HepG2 (cell line): ENCODE results near the gene SIN3A.
"Not testable (repeated sequence)": the region's sequence is repeated elsewhere in the genome, so short reads cannot be mapped to it uniquely, and the experiment has no call there.

ENCODE experiments used
- ATF2 ChIP-seq: sonication (generic); formaldehyde crosslinking; IDR thresholded peaks from 2 replicates; pipeline ENCODE4 v1.4.0; 2020; ENCODE audit warnings: missing genetic modification reagents
- CHD2 ChIP-seq: IDR thresholded peaks from 2 replicates; pipeline ENCODE4 v1.6.1; 2011; ENCODE audit warnings: low read depth, low read length, improper control_type of control experiment
- CTCF ChIP-seq: sonication (generic); formaldehyde crosslinking; IDR thresholded peaks from 2 replicates; pipeline ENCODE4 v1.5.0; 2020; ENCODE audit warnings: mild to moderate bottlenecking, missing genetic modification reagents, moderate library complexity
- IRF1 ChIP-seq: sonication (generic); formaldehyde crosslinking; IDR thresholded peaks from 2 replicates; pipeline ENCODE4 v1.4.0; 2020; ENCODE audit warnings: low read depth, mild to moderate bottlenecking, missing genetic modification reagents
- LCORL ChIP-seq, 2 experiments: fragments of 450-650 bp in 1 of 2; sonication (generic) in 1 of 2; formaldehyde crosslinking in 1 of 2; IDR thresholded peaks; 2 replicates each; pipeline versions ENCODE4 v1.5.0 to v1.6.1; 2017 to 2020; ENCODE audit warnings: antibody characterized with exemption in 1 of 2, missing genetic modification reagents in 1 of 2
- MAFF ChIP-seq: IDR thresholded peaks from 2 replicates; pipeline ENCODE4 v1.6.1; 2011; ENCODE audit warnings: low read depth, low read length, improper control_type of control experiment
- MYC ChIP-seq: sonication (generic); formaldehyde crosslinking; IDR thresholded peaks from 2 replicates; pipeline ENCODE4 v1.9.0; 2021; ENCODE audit warnings: missing genetic modification reagents, borderline replicate concordance
- POLR2AphosphoS5 ChIP-seq: IDR thresholded peaks from 2 replicates; pipeline ENCODE4 v1.6.1; 2012; ENCODE audit warnings: low read depth, low read length
- ZNF3 ChIP-seq: IDR thresholded peaks from 2 replicates; pipeline ENCODE4 v1.7.0; 2017; ENCODE audit warnings: inconsistent platforms
- ZNF33B ChIP-seq: sonication (generic); formaldehyde crosslinking; IDR thresholded peaks from 2 replicates; pipeline ENCODE4 v1.5.1; 2020; ENCODE audit warnings: mild to moderate bottlenecking, missing genetic modification reagents
- ZNF766 ChIP-seq: sonication (generic); formaldehyde crosslinking; IDR thresholded peaks from 2 replicates; pipeline ENCODE4 v1.5.0; 2020; ENCODE audit warnings: missing genetic modification reagents, borderline replicate concordance
- TF ChIP-seq, protein P1 (sequence below): sonication (generic); formaldehyde crosslinking; IDR thresholded peaks from 2 replicates; pipeline ENCODE4 v1.4.0; 2020; ENCODE audit warnings: missing genetic modification reagents

- TF ChIP-seq ZNF33B (CRISPR knock-in tag); MYC (CRISPR knock-in tag); ZNF3; POLR2AphosphoS5; CHD2; CTCF; LCORL (IDR thresholded peaks at IDR 0.05); LCORL (CRISPR knock-in tag; IDR thresholded peaks at IDR 0.05); IRF1 (CRISPR knock-in tag); ZNF766 (CRISPR knock-in tag); ATF2 (CRISPR knock-in tag); MAFF: not testable (repeated sequence)
- TF ChIP-seq, protein P1, sequence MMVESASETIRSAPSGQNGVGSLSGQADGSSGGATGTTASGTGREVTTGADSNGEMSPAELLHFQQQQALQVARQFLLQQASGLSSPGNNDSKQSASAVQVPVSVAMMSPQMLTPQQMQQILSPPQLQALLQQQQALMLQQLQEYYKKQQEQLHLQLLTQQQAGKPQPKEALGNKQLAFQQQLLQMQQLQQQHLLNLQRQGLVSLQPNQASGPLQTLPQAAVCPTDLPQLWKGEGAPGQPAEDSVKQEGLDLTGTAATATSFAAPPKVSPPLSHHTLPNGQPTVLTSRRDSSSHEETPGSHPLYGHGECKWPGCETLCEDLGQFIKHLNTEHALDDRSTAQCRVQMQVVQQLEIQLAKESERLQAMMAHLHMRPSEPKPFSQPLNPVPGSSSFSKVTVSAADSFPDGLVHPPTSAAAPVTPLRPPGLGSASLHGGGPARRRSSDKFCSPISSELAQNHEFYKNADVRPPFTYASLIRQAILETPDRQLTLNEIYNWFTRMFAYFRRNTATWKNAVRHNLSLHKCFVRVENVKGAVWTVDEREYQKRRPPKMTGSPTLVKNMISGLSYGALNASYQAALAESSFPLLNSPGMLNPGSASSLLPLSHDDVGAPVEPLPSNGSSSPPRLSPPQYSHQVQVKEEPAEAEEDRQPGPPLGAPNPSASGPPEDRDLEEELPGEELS (CRISPR knock-in tag) = not testable (repeated sequence)
Measured at GRCh38 chr15:75445324-75445723, 6.2 kb downstream of the SIN3A start.
